Activated T-cell treated with anti-CD3 and anti-CD28 coated beads for 4 hours (primary cell): ENCODE data around the gene WFDC12.
"Not testable (repeated sequence)": the region's sequence is repeated elsewhere in the genome, so short reads cannot be mapped to it uniquely, and the experiment has no call there.

Experiments used
- DNase-seq: peaks from one replicate; pipeline ENCODE4 v3.0.0-alpha.2; 2020

WFDC12 gene

GRCh38 chr20:45124365-45124764 is at the start of gene WFDC12:
Gene WFDC12 (minus strand): TSS chr20:45124465. CDS start chr20:45124447, 18 bp downstream.
- no peak for DNase-seq

- DNase-seq, result no peak
Measured at GRCh38 chr20:45173522-45173921, 49.3 kb upstream of the WFDC12 start.

- no peak for DNase-seq
Measured at GRCh38 chr20:45164906-45165305, 40.6 kb upstream of the WFDC12 start.

GRCh38 chr20:45163083-45163803 is 39.0 kb upstream of the WFDC12 start:
- no peak for DNase-seq

GRCh38 chr20:45157962-45158361 is 33.7 kb upstream of the WFDC12 start:
- DNase-seq, result no peak

- no peak for DNase-seq
Measured at GRCh38 chr20:45156713-45157112, 32.4 kb upstream of the WFDC12 start.

- not testable (repeated sequence) for DNase-seq
Measured at GRCh38 chr20:45154794-45155193, 30.5 kb upstream of the WFDC12 start.

- DNase-seq, result no peak
Measured at GRCh38 chr20:45154183-45154582, 29.9 kb upstream of the WFDC12 start.

GRCh38 chr20:45153752-45154151 is 29.5 kb upstream of the WFDC12 start:
- DNase-seq, result no peak

- DNase-seq, result no peak
Measured at GRCh38 chr20:45153147-45153546, 28.9 kb upstream of the WFDC12 start.

- no peak for DNase-seq
Measured at GRCh38 chr20:45152405-45152804, 28.1 kb upstream of the WFDC12 start.

GRCh38 chr20:45149062-45149461 is 24.8 kb upstream of the WFDC12 start:
- DNase-seq, result no peak

- DNase-seq, result no peak
Measured at GRCh38 chr20:45140836-45141235, 16.6 kb upstream of the WFDC12 start.

- DNase-seq, result not testable (repeated sequence)
Measured at GRCh38 chr20:45139733-45140375, 15.6 kb upstream of the WFDC12 start.

GRCh38 chr20:45138561-45139300 is 14.5 kb upstream of the WFDC12 start:
- peak; percentile 16 for DNase-seq

- DNase-seq, result no peak
Measured at GRCh38 chr20:45136911-45137310, 12.6 kb upstream of the WFDC12 start.

GRCh38 chr20:45128099-45128498 is 3.8 kb upstream of the WFDC12 start:
- no peak for DNase-seq

- no peak for DNase-seq
Measured at GRCh38 chr20:45121388-45121787, 2.9 kb downstream of the WFDC12 start.

- no peak for DNase-seq
Measured at GRCh38 chr20:45119556-45120266, 4.6 kb downstream of the WFDC12 start.

- DNase-seq, result no peak
Measured at GRCh38 chr20:45118028-45118427, 6.2 kb downstream of the WFDC12 start.

GRCh38 chr20:45117581-45117980 is 6.7 kb downstream of the WFDC12 start:
- DNase-seq, result no peak

- DNase-seq, result no peak
Measured at GRCh38 chr20:45115829-45116228, 8.4 kb downstream of the WFDC12 start.

- no peak for DNase-seq
Measured at GRCh38 chr20:45115386-45115774, 8.9 kb downstream of the WFDC12 start.
